ENCODE measurements around the gene MYL6. TPM values are rescaled to one million over a fixed set of nuclear protein-coding genes. Genes with fewer than 3 reads are reported as not detected.

The MYL6 gene
- total and polyA plus RNA-seq, 10 of the 15 experiments (the other 5 are each of a cell fraction or from before 2014, with no cell fraction given), result 1,000 to 4,116 (median 1,828) TPM

DNA sequence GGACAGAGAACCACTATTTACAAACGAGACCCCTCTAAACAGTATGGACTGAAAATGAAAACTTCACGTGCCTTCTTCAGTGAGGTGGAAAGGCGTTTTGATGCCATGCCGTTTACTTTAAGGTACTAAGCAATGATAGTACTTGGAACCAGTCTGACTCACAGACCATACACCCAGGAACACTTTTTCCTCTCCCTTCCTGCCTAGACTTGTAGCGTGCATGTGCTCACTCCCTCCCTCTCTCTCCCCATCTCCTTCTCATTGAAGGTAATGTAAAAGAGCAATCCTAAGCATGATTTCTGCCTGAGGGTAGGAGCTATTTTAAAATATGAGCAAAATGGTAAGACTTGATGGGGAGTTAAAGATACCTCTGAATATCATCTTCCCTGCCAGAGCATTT lies 47.6 kb upstream of the MYL6 start (continued):
- TF ChIP-seq, protein P1, sequence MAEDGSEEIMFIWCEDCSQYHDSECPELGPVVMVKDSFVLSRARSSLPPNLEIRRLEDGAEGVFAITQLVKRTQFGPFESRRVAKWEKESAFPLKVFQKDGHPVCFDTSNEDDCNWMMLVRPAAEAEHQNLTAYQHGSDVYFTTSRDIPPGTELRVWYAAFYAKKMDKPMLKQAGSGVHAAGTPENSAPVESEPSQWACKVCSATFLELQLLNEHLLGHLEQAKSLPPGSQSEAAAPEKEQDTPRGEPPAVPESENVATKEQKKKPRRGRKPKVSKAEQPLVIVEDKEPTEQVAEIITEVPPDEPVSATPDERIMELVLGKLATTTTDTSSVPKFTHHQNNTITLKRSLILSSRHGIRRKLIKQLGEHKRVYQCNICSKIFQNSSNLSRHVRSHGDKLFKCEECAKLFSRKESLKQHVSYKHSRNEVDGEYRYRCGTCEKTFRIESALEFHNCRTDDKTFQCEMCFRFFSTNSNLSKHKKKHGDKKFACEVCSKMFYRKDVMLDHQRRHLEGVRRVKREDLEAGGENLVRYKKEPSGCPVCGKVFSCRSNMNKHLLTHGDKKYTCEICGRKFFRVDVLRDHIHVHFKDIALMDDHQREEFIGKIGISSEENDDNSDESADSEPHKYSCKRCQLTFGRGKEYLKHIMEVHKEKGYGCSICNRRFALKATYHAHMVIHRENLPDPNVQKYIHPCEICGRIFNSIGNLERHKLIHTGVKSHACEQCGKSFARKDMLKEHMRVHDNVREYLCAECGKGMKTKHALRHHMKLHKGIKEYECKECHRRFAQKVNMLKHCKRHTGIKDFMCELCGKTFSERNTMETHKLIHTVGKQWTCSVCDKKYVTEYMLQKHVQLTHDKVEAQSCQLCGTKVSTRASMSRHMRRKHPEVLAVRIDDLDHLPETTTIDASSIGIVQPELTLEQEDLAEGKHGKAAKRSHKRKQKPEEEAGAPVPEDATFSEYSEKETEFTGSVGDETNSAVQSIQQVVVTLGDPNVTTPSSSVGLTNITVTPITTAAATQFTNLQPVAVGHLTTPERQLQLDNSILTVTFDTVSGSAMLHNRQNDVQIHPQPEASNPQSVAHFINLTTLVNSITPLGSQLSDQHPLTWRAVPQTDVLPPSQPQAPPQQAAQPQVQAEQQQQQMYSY (CRISPR knock-in tag; IDR thresholded peaks at IDR 0.05), result no peak

DNA sequence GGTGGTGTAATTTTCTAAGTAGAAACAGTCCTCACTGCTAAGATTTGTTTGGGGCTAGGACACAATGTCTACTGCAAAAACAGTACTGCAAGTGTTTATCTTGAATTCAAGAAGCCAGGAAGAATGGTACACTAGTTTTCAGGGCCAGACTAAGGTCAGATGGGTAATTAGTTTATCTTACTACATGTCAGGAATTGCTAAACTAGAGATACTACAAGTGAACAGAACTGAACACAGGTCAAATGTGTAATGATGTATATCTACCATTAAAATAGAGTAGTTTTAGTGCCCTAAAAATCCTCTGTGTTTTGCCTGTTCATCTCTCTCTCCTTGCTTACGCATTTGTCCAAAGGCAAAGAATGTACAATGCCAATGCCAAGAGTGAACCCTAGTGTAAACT lies 44.1 kb upstream of the MYL6 start:
- H3K79me2 ChIP-seq (ENCODE audit: control insufficient read depth, insufficient read depth, low read length), result peaks cover 22% of the 10 kb centered on the region
- no peak overlapping the region for H3K4me2 ChIP-seq (ENCODE audit: control insufficient read depth, insufficient read depth)
- H3K27me3 ChIP-seq (replicated peaks in 1 of 2; ENCODE audit: control insufficient read depth in 2 of 2, insufficient read depth in 2 of 2, low read length in 1 of 2), result no peaks in the 10 kb centered on the region
- TF ChIP-seq CHD2 (IDR thresholded peaks at IDR 0.05; ENCODE audit: borderline replicate concordance, low read depth, low read length) (no peak), POLR2AphosphoS5 (IDR thresholded peaks at IDR 0.05; ENCODE audit: low read length) (0 out of 2 replicates have a peak, but pooled peaks have one; percentile 14)
- no peak overlapping the region for H2AFZ ChIP-seq (ENCODE audit: control insufficient read depth, low read depth, low read length)
- SMC1A ChIA-PET (ENCODE audit: uncharacterized antibody, unreplicated experiment), result interaction anchor here (0.7 kb wide), 1 partner anchor 375 kb away, joined by 3 read pairs; no protein-coding TSS in a partner anchor
- POLR2A ChIA-PET, result interaction anchor here (0.6 kb wide), 1 partner anchor 556 kb away, joined by 3 read pairs; no protein-coding TSS in a partner anchor
- H3K4me1 ChIP-seq (ENCODE audit: control insufficient read depth, insufficient read depth, low read length), result peaks cover 6% of the 10 kb centered on the region
- no peak overlapping the region for H3K27ac ChIP-seq (ENCODE audit: control insufficient read depth, insufficient read depth)
- RAD21 ChIA-PET (ENCODE audit: unreplicated experiment), result no interaction called here
- FAIRE-seq (no peak), DNase-seq (ENCODE audit: low read depth, low spot score) (no peak), ATAC-seq (no peak)
- no peaks in the 10 kb centered on the region for H4K20me1 ChIP-seq (ENCODE audit: control insufficient read depth, insufficient read depth)
- in situ Hi-C loops (cut with MboI), result no loop called here
- CTCF ChIA-PET, result no interaction called here
- peaks cover 14 to 21% of the 10 kb centered on the region in 2 experiments for H3K36me3 ChIP-seq (ENCODE audit: control insufficient read depth in 2 of 2, insufficient read depth in 2 of 2, low read length in 1 of 2)
- no peak overlapping the region for H3K4me3 ChIP-seq
- no TSS peak for BruUV-seq (replicated peaks)
- intact Hi-C loops (cut with micrococcal nuclease; ENCODE audit: unreplicated experiment), result no loop called here
- no peaks in the 10 kb centered on the region for H3K9me3 ChIP-seq (replicated peaks; ENCODE audit: control insufficient read depth, insufficient read depth, low read length)
- H3K9ac ChIP-seq (ENCODE audit: control insufficient read depth, insufficient read depth, low read length), result no peak overlapping the region
- 100% methylated on average over 1 of the region's 1 CpG for WGBS (ENCODE audit: insufficient coverage, insufficient replicate concordance, low lambda C conversion rate, missing lambda C conversion rate)
